PC-9 (cell line): ENCODE results near the gene USP10.

ENCODE experiments used
- EZH2 ChIP-seq: fragments of 200-600 bp; sonication (generic); IDR thresholded peaks from 2 replicates; pipeline ENCODE4 v1.8.0; 2017; ENCODE audit warnings: antibody characterized with exemption, low read depth
- TF ChIP-seq, protein P1 (sequence below): fragments of 200-600 bp; sonication (generic); conservative IDR thresholded peaks from 2 replicates; pipeline ENCODE4 v1.6.1; 2017; ENCODE audit warnings: mixed run types, antibody characterized with exemption, mild to moderate bottlenecking, moderate library complexity

- TF ChIP-seq EZH2: no peak
- TF ChIP-seq, protein P1, sequence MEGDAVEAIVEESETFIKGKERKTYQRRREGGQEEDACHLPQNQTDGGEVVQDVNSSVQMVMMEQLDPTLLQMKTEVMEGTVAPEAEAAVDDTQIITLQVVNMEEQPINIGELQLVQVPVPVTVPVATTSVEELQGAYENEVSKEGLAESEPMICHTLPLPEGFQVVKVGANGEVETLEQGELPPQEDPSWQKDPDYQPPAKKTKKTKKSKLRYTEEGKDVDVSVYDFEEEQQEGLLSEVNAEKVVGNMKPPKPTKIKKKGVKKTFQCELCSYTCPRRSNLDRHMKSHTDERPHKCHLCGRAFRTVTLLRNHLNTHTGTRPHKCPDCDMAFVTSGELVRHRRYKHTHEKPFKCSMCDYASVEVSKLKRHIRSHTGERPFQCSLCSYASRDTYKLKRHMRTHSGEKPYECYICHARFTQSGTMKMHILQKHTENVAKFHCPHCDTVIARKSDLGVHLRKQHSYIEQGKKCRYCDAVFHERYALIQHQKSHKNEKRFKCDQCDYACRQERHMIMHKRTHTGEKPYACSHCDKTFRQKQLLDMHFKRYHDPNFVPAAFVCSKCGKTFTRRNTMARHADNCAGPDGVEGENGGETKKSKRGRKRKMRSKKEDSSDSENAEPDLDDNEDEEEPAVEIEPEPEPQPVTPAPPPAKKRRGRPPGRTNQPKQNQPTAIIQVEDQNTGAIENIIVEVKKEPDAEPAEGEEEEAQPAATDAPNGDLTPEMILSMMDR: no peak
Observed at GRCh38 chr16:84694980-84695379, 4.8 kb upstream of the USP10 start.
